NCI-H2196 (cell line): ENCODE results near the gene PAK3.
A peak's percentile ranks its signal among the peaks of the same experiment; 100 is the strongest.

ENCODE experiments used
- DNase-seq: peaks from one replicate; lab custom pipeline; 2025; ENCODE audit not compliant: unreplicated experiment; lab: John Stamatoyannopoulos, UW

PAK3 gene

DNA sequence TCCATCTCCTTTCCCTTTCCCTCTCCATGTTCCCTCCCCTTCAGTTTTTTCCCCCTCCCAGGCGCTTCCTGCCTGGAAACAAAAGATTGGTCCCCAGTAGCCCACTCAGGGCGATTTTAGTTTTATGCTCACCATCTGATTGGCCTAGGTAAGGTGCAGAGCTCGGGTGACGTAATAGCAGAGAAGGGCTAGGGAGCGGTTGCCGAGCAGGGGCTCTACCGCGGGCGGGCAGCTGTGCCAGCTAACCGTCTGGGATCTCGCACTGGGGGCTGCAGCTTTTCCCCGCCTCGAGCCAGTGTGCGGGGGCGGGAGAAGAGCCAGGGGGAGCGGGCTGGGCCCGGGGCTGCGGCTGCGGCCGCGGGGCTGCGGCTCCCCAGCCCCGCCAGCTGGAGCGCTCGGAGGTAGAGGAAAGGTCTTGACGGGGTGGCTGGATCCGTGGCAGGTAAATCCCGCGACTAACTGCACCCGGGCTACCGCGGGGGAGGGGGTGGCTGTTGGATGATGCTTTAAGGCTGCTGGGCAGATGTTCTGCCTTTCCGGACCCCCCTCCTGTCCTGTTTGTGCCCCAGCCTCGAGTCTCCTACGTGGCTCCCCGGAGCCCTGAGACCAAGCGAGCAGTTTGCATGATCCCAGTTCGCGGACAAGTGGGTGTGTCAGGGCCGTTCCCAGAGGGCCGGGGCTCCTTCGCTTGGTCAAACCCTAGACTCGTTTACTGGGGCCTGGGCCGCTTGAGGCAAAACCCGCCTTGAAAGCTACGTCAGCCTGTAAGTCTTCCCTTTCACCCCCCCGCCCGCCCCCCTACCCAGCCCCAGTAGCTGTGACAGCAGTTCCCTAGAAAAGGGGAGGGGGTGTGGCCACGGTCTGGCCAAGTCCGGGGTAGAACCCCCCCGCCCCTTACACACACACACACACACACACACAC is at the start of gene PAK3:
Gene PAK3 (plus strand): TSS at position 218 of the 922 bp plus-strand sequence. CDS start 26,913 bp downstream, outside the sequence.
- DNase-seq, result no peak

DNA sequence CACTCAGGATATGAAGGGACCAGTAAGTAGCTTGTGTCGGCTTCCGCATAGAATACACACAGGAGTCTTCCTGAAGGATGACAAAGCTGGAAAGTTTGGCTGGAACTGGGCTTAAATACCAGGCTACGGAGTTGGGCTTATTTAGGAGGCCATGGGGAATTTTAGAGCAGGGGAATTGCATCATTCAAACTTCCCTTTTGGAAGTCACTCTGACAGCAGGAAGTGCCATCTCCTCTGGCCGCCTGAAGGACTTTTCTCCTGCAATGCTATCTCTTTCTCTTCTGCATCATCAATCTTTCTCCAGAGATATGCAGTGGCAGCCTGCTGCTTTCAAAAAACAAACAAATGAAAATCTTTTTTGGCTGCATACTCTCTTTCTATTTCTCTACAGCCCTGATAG is 48.4 kb upstream of the PAK3 start:
- no peak for DNase-seq

DNA sequence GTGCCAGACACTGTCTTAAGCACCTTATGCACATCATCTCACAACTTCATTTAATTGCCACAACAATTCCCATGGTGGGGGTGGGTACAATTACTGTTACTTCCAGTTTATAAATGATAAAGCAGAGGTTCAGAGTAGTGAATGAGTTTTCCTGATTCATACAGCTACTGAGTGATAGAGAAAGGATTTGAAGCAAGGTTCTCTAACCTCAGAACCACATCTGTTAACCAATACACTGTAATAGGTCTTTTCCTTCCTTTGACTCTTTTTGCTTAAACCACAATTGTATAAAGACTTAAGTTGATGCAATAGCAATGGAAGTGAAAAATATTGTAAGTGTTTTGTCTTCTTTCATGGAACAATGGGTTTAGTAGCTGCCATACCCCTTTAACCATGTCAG is 43.5 kb upstream of the PAK3 start:
- DNase-seq, result no peak

DNA sequence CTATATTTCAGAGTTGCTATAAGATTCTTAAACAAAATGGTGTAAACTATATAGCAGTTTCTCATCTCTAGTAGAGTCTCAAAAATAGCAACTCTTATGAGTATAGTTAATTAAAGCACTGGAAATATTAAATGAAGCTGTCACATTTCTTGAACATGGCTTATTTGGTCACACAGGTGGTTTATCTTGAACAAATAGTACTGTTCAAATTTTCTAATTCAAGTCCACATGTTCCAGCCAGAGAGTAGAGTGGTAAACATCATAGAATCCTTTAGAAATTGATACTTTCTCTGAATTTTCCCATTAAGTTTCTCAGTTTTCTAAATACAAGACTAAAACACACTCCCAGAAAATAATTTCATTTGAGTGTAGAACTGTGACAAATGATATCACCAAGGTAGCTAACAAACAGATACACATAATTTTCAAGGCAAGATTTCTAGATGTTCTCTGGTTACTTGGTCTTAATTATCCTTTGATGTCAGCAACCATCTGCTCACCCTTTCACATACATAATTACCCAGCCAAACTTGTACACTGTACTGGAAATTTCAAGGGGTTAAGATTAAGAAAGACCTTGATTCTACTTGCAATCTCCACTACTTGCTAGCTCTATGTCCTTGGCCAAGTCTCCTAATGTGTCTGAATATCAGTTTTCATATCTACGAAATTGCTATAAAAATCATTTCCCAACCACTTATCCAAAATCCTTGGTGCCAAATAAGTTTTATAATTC is 24.3 kb upstream of the PAK3 start:
- DNase-seq, result no peak

DNA sequence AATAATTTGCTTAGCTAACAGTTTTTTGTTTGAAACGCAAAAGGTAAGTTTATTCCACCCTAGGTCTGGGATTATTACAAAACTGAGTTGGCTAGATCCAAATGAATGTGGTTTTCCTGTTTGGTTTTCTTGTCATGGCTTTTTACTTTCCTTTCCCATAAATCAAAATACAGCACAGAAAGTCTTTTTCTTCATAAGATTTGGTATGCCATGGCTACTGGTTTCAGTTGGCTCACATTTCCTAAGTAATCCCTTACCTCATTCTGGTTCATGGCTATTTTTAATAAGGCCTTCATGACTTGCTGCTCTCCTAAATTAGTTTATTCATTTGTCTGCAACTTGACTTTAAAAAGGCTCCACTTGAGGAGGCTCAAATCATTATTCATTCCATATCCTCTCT is 12.9 kb upstream of the PAK3 start:
- no peak for DNase-seq

DNA sequence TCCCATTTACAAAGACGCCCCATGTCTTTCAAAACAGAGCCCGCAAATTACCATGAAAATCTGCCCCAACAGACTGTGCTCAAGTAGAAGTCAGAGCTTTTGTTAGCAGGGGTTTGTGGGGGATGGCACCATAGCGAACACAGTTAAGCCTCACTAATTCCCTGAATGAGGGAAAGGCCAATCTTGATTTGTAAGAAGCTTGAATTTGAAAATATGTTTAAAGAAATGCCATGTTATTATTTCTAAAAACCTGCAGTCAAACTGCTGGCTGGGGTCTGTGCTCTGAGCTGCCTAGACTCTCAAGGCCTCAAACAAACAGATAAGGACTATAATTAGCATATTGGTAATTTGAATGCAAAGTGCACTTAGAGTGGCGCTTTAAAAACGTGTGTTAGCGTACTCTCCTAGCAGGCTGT is 9.4 kb upstream of the PAK3 start:
- DNase-seq, result no peak

DNA sequence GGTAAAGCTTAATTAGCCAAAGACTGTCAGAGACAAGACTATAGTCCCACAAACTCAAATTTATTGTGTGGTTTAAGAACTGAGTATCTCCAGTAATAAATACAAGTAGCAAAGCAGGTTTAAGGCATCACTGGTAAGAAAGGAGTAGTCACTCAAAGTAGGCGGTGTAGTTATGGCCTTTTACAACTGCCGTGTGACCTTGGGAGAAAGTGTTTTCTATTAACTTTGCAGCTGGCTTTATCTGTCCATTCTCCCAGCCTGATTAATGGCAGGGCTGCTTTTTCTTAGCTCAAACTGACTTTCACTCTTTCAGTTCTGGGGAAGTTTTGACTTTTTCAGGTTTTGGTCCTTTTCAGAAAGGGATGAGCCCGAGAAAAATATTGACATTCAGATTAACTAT is 7.4 kb upstream of the PAK3 start:
- no peak for DNase-seq

DNA sequence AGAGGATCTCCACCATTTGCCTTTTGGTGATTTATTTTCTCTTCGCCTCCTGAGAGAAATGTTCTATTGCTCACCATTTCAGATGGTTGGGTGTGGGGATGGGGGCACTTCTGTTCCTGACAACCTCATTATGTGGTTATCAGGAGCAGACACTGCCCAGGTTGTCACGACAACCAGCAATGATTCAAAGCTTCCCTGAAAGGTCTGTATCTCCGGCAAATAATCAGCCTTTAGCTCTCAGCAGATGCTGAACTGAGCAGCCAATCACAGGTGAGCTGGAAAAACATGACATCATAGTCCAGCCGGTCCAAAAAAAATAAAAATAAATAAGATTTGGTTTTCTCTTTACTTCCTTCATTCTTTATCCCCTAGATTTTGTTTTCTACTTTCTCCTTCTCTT is 5.5 kb upstream of the PAK3 start:
- DNase-seq, result no peak

DNA sequence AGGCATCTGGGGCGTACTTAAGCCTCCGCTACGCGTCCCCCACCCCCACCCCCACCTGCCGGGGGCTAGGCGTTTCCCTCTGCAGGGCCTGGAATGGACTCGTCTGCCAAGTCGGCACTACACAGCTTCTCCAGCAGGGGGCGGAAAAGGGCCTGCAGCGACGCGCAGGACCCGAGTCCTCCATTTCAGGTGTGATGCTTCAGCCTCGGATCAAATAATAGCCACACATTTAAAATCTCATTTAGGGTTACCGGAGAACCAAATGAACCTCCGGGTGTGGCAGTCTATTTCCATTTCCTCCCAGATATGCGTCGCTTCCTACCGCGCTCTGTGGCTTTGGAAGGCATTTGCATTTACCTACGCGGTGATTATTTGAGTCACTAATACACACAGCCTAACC is 2.9 kb downstream of the PAK3 start:
- DNase-seq, result no peak

DNA sequence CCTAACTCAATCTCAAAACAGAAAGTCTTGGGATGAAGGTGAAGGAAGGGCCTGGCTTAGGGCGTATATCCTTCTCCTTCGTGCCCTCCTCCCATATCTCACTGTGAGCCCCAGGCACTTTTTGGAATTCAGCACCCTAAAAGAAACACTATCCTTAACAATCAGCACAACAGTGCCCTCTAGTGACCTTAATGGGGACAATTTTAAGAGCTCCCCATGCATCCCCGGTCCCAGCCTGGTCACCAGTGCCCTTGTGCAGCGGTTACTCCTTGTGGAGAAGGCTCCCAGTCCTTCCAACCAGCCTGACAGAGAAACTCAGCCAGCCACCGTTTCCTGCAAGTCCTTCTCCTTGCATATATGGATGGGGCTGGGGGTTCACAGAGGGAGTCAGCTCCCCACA is 4.2 kb downstream of the PAK3 start:
- peak; percentile 2 for DNase-seq

DNA sequence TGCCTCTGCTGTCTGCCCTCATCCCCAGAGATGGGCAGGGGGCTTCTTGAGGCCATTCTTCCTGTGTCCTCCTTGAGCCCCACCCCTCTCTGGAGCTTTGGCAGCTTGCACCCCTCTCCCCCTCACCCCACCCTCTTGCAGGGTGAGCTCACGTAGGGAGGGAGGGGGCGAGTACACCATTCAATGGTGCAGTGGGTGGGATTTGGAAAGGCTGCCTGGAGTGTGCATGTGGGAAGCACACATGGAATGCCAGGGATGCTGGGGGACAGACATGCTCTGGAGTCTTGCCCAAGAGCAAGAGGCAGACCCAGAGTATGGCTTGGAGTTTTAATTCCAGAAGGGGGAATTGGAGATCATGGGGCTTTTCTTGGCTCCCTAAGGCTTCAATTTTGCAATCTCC is 5.6 kb downstream of the PAK3 start:
- DNase-seq, result no peak

DNA sequence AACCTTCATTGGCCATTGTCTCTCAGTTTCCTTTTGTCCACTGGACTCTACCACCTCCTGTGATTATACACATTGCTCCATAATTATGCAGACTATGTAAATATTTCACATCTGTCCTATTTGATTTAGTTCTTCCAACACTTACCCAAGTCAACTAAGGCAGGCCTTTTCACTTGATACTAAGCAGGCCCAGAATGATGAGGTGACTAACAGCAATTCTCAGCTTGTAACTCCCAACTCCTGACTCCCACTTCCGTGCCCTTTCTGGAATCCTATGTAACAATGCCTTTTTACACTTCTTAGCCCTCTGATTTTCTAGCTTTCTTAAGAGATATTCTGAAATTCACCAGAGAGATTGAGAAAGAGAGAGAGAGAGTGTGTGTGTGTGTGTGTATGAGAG is 6.6 kb downstream of the PAK3 start:
- DNase-seq, result no peak

DNA sequence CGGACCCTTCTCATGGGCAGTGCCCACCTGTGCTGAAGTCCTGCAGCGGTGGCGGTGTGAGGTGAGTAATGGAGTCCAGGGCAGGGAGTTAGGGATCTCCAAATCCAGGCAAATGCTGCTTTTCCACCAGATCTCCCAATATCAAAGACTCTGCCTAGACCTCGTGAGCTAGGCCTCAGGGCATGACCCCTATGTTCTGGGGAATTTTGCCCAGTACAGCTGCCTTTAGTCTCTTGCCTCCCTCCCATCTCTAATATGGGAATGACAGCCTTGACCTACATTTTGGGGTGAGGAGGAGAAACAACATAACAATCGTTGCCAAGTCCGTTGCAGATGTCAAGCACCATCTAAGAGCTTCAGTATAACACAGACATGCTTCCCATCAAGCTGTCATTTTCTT is 7.3 kb downstream of the PAK3 start:
- no peak for DNase-seq

DNA sequence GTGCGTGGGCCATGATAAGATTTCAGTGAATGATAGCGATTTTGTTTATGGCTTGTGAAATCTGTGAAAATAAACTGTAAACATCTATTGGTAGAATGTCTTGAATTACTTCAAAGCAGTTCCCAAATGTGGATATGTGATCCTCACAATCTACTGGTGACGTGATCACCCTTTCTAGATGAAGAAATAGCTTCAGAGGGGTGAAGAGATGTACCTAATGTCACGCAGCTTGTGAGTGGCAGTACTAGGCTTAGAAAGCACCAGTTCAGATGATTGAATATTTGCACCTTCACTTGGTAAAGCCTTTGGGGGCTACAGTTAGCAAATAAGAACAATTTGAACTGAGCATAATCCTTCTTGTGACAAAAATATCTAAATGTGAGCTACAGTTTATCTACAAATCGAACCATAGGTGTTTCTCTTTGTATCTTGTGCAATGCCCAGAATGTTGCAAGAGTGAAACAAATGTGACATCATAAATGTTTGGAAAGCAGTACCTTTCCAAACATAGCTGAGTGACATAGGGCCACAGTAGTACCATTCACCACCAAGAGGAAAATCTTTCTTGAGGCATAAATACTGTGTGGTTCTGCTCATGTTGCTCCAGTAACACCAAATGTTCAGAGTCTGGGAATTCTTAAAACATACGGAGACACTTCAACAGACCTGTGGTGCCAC is 14.2 kb downstream of the PAK3 start:
- no peak for DNase-seq

DNA sequence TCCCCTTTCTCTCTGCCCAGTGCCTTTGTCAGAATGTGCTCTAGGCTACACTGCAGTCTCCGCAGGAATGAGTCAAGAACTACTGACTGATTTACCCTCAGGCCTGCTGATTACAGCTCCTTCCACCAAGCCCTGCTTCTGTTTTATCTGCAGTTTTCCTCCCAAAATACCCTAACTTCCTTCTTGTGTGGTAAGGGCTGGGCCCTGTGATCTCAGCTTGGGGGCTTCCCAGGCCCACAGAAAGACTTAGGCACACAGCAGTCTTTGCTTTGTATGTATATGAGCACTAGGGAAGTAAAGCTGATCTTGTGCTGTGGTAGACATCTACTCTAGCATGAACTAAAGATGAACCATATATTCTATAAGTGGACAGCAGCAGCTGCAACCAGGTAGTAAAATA is 18.8 kb downstream of the PAK3 start:
- DNase-seq, result no peak

DNA sequence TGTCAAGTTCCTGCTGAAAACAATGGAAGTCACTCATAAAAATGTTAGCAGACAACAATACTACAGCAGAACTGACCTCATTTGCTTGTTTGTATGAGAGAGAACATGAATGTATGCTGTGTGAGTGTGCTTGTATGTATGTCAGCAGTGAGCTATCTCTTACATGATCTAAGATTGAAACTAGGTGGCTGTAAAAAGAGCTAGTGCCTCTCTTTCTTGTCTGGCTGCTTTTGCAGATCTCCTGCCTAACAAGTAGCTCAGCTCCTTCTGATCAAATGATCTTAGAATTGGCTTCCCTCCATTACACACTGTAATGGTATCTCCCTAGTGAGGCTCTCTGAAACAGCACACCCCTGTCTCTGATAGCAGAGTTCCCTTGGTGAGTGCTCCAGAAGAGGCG is 20.7 kb downstream of the PAK3 start:
- no peak for DNase-seq

DNA sequence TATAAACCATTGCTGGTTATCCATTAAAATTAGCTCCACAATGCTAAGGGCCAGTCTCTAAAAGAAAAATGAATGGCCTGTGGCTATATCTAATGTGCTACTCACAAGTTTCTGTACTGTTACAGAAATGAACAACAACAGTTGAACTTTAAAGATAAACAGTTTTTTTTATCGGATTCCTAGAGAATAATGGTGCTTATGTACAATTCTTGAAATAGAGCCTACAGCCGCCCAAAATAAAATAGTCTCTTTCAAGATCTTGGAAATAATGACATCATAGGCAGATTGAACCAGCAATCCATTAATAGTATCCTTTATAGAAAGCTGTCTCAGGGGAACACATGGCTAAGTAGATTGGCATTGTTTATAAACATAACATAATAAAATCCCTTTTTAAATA is 23.4 kb downstream of the PAK3 start:
- no peak for DNase-seq

DNA sequence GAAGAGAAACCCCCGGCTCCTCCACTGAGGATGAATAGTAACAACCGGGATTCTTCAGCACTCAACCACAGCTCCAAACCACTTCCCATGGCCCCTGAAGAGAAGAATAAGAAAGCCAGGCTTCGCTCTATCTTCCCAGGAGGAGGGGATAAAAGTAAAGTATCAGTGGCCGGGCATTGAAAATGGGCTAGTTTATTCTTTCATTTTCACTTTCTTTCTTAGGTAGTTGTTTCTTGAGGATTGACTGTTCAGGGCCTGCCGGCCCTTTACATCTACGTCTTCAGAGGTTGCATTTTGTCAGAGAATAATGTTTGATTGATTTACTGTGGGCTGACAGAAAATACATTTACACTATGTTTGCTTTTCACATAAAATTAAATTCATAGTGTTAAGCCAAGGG is 27.1 kb downstream of the PAK3 start:
- no peak for DNase-seq

DNA sequence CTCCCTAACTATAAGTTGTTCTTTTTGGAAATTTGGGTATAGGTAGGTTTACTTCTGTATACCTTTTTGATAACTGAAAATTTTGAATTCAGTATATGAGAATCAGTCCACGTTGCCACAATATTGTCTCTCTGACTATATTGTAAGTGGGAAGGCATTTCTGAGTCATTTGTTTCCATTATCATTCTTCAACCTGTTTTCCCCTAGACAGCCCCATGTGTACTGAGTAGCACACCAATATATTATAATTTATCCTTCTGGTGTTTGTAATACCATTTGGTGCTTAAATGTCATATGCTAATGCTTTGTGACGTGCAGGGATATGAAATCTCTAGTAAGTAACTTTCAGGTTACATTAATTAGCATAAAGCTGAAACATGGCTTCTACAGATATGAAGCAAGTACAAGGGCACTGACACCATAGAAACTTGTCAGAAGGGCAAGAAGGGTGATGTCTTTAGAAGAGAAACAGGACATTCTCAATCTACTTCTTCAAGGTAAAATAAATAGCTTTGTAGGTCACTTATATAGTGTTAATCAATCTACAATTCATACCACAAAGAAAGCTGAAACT is 27.7 kb downstream of the PAK3 start:
- no peak for DNase-seq

DNA sequence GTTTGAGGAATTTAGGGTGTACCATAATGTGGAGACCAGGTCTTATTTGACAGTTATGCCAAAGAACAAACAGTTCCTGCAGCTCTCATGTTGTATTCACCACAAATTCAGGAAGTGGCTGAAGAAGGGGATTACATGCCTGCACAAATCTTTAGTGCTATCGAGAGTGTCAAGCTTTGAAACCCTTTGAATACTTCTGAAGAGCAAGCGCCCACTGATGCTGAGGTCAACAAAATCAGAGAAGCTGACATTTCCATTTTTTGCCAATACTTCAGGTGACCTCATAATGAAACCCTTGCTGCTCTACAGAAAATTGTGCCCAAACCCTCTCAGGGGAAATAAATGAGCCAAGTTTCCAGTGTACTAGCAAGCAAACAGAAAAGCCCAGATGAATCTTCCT is 28.4 kb downstream of the PAK3 start:
- no peak for DNase-seq

DNA sequence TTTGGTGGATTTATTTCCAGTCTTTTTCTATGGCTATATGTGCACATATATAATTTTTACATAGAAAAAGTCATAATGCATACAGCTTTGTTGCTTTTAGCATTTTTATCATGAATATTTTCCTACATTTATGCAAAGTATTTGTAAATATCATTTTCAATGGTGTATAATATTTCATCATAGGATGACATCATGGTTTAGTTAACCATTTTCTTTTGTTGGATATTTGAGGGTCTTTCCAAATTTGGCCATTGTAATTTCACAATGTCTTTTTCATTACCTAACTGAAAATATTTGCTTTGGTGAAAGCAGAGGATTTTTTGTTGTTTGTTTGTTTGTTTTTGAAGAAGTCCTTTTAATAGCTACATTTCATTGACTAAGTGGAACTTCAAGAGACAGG is 31.0 kb downstream of the PAK3 start:
- DNase-seq, result no peak

DNA sequence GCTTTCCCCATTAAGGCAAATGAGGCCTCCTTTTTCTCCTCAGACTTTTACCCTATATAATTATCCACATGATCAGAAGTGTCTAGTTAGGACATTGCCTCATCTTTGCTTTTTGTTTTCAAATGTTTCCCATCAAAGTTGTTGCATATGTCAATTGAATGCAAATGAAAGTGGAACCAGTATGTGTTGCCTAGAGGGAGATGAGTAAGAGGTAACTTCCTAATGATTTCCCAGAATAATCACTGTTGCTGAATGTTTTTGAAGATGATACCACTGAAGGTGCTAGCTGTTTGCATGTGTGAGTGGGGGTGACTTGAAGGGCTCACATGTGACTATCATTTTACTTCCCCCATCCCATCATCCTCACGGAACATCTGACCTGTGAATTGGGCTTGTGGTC is 33.9 kb downstream of the PAK3 start:
- DNase-seq, result no peak
